K562 (cell line): ENCODE data around the gene ANK3. TPM values are rescaled to one million over a fixed set of nuclear protein-coding genes. Genes with fewer than 3 reads are reported as not detected.

Source experiments
- CBX2 ChIP-seq: fragments of 200-600 bp; sonication (generic); IDR thresholded peaks from one replicate; pipeline ENCODE4 v1.6.1; 2012; ENCODE audit warnings: mild to moderate bottlenecking, low read length, inconsistent platforms; ENCODE audit not compliant: insufficient read depth, poor library complexity, severe bottlenecking
- FOS ChIP-seq: IDR thresholded peaks from 3 replicates; pipeline ENCODE4 v1.6.1; 2011; ENCODE audit not compliant: insufficient read length; ENCODE audit errors: extremely low read depth
- FOXA1 ChIP-seq: fragments of 450-650 bp; IDR thresholded peaks from 2 replicates; pipeline ENCODE4 v1.6.1; 2016; ENCODE audit warnings: mild to moderate bottlenecking, borderline replicate concordance
- FOXP1 ChIP-seq: sonication (generic); formaldehyde crosslinking; IDR thresholded peaks from 2 replicates; pipeline ENCODE4 v1.8.0; 2022; ENCODE audit warnings: mild to moderate bottlenecking, missing genetic modification reagents
- GATAD2B ChIP-seq: fragments of 450-650 bp; IDR thresholded peaks from 2 replicates; pipeline ENCODE4 v1.6.1; 2017; ENCODE audit warnings: mild to moderate bottlenecking, borderline replicate concordance
- KAT2B ChIP-seq: IDR thresholded peaks from one replicate; pipeline ENCODE4 v1.6.1; 2012; ENCODE audit warnings: low read depth, mild to moderate bottlenecking, control low read depth, inconsistent platforms, low read length, moderate library complexity
- NFIX ChIP-seq: fragments of 250-450 bp; sonication (Bioruptor Pico); IDR thresholded peaks from 2 replicates; pipeline ENCODE4 v1.4.0; 2020; ENCODE audit warnings: low read depth, mild to moderate bottlenecking, moderate library complexity
- NR2C1 ChIP-seq, 2 experiments: fragments of 450-650 bp; IDR thresholded peaks; 2 replicates each; pipeline ENCODE4 v1.6.1; 2017; ENCODE audit warnings: mild to moderate bottlenecking in 2 of 2, antibody characterized with exemption in 1 of 2, inconsistent platforms in 1 of 2, missing compliant biosample characterization in 1 of 2, missing genetic modification characterization in 1 of 2
- SOX6 ChIP-seq: fragments of 450-650 bp; IDR thresholded peaks from 2 replicates; pipeline ENCODE4 v1.6.1; 2014; ENCODE audit warnings: mild to moderate bottlenecking
- XRCC4 ChIP-seq: IDR thresholded peaks from one replicate; pipeline ENCODE4 v1.6.1; 2011; ENCODE audit not compliant: insufficient read depth, insufficient read length; ENCODE audit errors: extremely low read depth
- YY1 ChIP-seq, 3 experiments: IDR thresholded peaks; 2 replicates each; pipeline ENCODE4 v1.6.1; 2011; ENCODE audit warnings: low read length in 2 of 3, mild to moderate bottlenecking in 2 of 3, moderate library complexity in 2 of 3, borderline replicate concordance in 1 of 3, control low read depth in 1 of 3, low read depth in 1 of 3; ENCODE audit not compliant: insufficient read depth in 3 of 3, insufficient replicate concordance in 2 of 3, control insufficient read depth in 1 of 3, insufficient read length in 1 of 3; ENCODE audit errors: extremely low read depth in 1 of 3
- ZNF77 ChIP-seq: fragments of 250-450 bp; sonication (Bioruptor Pico); IDR thresholded peaks from 2 replicates; pipeline ENCODE4 v1.5.0; 2020
- ZNF79 ChIP-seq: fragments of 250-450 bp; sonication (Bioruptor Pico); IDR thresholded peaks from 2 replicates; pipeline ENCODE4 v1.4.0; 2020; ENCODE audit warnings: low read depth, mild to moderate bottlenecking, moderate library complexity
- polyA plus RNA-seq, 8 experiments: library from polyadenylated mRNA; depleted of rRNA in 4 of 8; stranded (reverse) in 5 of 8; unstranded in 3 of 8; fragments of >200 nt; fragmentation: Nextera tagmentation in 2 of 8; fragmentation: Illumina TruSeq in 1 of 8; extraction: Ambion mirVana in 2 of 8; extraction: Trizol in 1 of 8; gene quantifications; 2 replicates each; pipeline versions ENCODE4 v1.2.1 to v1.2.3, GENCODE V29; 2011 to 2014; ENCODE audit warnings: inconsistent platforms in 1 of 8, missing spikeins in 1 of 8
- total RNA-seq, 7 experiments: library from RNA; depleted of rRNA in 6 of 7; stranded (reverse); fragments of >200 nt in 6 of 7; fragmentation: Illumina TruSeq in 2 of 7; extraction: Trizol in 2 of 7; gene quantifications; 2 replicates each; pipeline versions ENCODE4 v1.2.1 to v1.2.3, GENCODE V29; 2011 to 2021; ENCODE audit warnings: low replicate concordance in 1 of 7
- TF ChIP-seq, protein P1 (sequence below): sonication (generic); formaldehyde crosslinking; IDR thresholded peaks from 2 replicates; pipeline ENCODE4 v1.8.0; 2022; ENCODE audit warnings: missing genetic modification reagents, mild to moderate bottlenecking, borderline replicate concordance
- TF ChIP-seq, protein P2 (sequence below): fragments of 450-650 bp; IDR thresholded peaks from 2 replicates; pipeline ENCODE4 v1.6.1; 2017; ENCODE audit warnings: antibody characterized with exemption, mild to moderate bottlenecking
- TF ChIP-seq, protein P3 (sequence below), 2 experiments: fragments of 450-650 bp; conservative IDR thresholded peaks; 2 replicates each; pipeline ENCODE4 v1.6.1; 2017; ENCODE audit warnings: mild to moderate bottlenecking in 2 of 2, moderate library complexity in 2 of 2

ANK3 gene
- total and polyA plus RNA-seq, 9 of the 15 experiments (the other 6 are each of a cell fraction or from before 2014, with no cell fraction given), result 10.0 to 32.3 (median 17.9) TPM

DNA sequence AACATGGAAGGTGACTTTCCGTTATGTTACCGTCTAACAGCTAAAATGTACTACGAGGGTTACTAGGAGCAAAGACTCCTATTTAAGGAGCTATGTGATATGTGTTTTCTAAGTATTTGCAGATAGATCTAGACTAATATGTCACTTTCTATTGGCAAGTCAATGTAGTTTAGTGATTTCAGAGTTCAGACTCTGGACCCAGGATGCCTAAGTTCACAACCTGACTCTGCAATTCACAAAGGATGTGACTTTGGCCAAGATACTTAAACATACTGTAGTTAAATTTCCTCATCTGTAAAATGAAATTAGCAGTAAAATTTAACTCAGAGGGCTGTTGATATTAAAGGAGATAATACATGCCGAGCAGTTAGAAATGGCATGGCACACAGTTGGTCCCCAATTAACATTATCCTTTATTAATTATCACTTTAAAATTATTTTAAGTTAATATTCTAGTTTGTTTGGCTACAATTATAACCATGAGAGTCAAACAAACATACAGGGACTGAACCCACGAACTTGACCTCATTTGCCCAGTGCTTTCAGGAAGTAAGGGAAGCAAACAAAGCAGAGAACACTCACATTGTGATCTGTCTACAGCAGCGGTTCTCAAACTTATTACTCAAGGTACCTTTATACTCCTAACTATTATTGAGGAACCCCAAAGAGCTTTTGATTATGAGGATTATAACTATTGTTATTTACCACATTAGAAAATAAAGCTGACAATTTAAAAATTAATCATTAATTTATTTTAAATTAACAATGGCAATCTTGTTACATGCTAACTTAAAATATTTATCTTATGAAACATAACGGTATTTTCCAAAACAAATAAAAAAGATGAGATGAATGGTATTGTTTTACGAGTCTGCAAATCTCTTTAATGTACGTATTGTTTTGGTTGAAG is 94.4 kb downstream of the ANK3 start (continued):
- TF ChIP-seq FOXA1, result no peak
- TF ChIP-seq SOX6, result peak; percentile 33; the same call in 1 of the 2 replicates
- TF ChIP-seq NFIX, result no peak
- TF ChIP-seq, protein P1, sequence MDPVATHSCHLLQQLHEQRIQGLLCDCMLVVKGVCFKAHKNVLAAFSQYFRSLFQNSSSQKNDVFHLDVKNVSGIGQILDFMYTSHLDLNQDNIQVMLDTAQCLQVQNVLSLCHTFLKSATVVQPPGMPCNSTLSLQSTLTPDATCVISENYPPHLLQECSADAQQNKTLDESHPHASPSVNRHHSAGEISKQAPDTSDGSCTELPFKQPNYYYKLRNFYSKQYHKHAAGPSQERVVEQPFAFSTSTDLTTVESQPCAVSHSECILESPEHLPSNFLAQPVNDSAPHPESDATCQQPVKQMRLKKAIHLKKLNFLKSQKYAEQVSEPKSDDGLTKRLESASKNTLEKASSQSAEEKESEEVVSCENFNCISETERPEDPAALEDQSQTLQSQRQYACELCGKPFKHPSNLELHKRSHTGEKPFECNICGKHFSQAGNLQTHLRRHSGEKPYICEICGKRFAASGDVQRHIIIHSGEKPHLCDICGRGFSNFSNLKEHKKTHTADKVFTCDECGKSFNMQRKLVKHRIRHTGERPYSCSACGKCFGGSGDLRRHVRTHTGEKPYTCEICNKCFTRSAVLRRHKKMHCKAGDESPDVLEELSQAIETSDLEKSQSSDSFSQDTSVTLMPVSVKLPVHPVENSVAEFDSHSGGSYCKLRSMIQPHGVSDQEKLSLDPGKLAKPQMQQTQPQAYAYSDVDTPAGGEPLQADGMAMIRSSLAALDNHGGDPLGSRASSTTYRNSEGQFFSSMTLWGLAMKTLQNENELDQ (CRISPR knock-in tag), result no peak
- no peak for TF ChIP-seq FOXP1
- no peak for TF ChIP-seq GATAD2B
- TF ChIP-seq XRCC4, result no peak
- no peak for TF ChIP-seq YY1 (IDR thresholded peaks at IDR 0.05; ENCODE audit: borderline replicate concordance in 1 of 3, control insufficient read depth in 1 of 3, extremely low read depth in 1 of 3, insufficient read depth in 3 of 3, insufficient read length in 1 of 3, insufficient replicate concordance in 2 of 3, low read depth in 1 of 3, low read length in 2 of 3)
- no peak for TF ChIP-seq KAT2B
- no peak for TF ChIP-seq ZNF77 (CRISPR knock-in tag)
- TF ChIP-seq, protein P2, sequence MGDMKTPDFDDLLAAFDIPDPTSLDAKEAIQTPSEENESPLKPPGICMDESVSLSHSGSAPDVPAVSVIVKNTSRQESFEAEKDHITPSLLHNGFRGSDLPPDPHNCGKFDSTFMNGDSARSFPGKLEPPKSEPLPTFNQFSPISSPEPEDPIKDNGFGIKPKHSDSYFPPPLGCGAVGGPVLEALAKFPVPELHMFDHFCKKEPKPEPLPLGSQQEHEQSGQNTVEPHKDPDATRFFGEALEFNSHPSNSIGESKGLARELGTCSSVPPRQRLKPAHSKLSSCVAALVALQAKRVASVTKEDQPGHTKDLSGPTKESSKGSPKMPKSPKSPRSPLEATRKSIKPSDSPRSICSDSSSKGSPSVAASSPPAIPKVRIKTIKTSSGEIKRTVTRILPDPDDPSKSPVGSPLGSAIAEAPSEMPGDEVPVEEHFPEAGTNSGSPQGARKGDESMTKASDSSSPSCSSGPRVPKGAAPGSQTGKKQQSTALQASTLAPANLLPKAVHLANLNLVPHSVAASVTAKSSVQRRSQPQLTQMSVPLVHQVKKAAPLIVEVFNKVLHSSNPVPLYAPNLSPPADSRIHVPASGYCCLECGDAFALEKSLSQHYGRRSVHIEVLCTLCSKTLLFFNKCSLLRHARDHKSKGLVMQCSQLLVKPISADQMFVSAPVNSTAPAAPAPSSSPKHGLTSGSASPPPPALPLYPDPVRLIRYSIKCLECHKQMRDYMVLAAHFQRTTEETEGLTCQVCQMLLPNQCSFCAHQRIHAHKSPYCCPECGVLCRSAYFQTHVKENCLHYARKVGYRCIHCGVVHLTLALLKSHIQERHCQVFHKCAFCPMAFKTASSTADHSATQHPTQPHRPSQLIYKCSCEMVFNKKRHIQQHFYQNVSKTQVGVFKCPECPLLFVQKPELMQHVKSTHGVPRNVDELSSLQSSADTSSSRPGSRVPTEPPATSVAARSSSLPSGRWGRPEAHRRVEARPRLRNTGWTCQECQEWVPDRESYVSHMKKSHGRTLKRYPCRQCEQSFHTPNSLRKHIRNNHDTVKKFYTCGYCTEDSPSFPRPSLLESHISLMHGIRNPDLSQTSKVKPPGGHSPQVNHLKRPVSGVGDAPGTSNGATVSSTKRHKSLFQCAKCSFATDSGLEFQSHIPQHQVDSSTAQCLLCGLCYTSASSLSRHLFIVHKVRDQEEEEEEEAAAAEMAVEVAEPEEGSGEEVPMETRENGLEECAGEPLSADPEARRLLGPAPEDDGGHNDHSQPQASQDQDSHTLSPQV, result peak; percentile 32; the same call in 1 of the 2 replicates
- TF ChIP-seq NR2C1 (IDR thresholded peaks at IDR 0.05), result no peak
- peak; percentile 58 for TF ChIP-seq NR2C1 (tag; IDR thresholded peaks at IDR 0.05)
- no peak for TF ChIP-seq FOS
- TF ChIP-seq, protein P3, sequence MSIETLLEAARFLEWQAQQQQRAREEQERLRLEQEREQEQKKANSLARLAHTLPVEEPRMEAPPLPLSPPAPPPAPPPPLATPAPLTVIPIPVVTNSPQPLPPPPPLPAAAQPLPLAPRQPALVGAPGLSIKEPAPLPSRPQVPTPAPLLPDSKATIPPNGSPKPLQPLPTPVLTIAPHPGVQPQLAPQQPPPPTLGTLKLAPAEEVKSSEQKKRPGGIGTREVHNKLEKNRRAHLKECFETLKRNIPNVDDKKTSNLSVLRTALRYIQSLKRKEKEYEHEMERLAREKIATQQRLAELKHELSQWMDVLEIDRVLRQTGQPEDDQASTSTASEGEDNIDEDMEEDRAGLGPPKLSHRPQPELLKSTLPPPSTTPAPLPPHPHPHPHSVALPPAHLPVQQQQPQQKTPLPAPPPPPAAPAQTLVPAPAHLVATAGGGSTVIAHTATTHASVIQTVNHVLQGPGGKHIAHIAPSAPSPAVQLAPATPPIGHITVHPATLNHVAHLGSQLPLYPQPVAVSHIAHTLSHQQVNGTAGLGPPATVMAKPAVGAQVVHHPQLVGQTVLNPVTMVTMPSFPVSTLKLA (conservative IDR thresholded peaks at IDR 0.05), result no peak
- TF ChIP-seq CBX2, result no peak
- no peak for TF ChIP-seq ZNF79 (CRISPR knock-in tag)
